ENCODE data around the gene FTO. TPM values are rescaled to one million over a fixed set of nuclear protein-coding genes. Genes with fewer than 3 reads are reported as not detected.
"Not testable (repeated sequence)": the region's sequence is repeated elsewhere in the genome, so short reads cannot be mapped to it uniquely, and the experiment has no call there.

Gene FTO
- total RNA-seq, 4 donors from 2014 or later: 70.9 to 89.7 (median 86.8) TPM

GRCh38 chr16:53672461-53672860, 31.5 kb upstream of the FTO start:
- ATAC-seq (ENCODE audit: low FRiP score) (no peak), DNase-seq (ENCODE audit: low spot score) (no peak)
- no peak for TF ChIP-seq CTCF (IDR thresholded peaks at IDR 0.05)

GRCh38 chr16:53673189-53673588, 30.8 kb upstream of the FTO start:
- ATAC-seq (ENCODE audit: low FRiP score): no peak
- TF ChIP-seq CTCF (IDR thresholded peaks at IDR 0.05): no peak
- DNase-seq (ENCODE audit: low spot score): no peak

GRCh38 chr16:53678155-53678554, 25.8 kb upstream of the FTO start:
- ATAC-seq (ENCODE audit: low FRiP score) (no peak), DNase-seq (ENCODE audit: low spot score) (no peak)
- TF ChIP-seq CTCF (IDR thresholded peaks at IDR 0.05): no peak

- no peak for DNase-seq (ENCODE audit: low spot score)
- no peak for TF ChIP-seq CTCF (IDR thresholded peaks at IDR 0.05)
- no peak for ATAC-seq (ENCODE audit: low FRiP score)
Measured at GRCh38 chr16:53678756-53679343, 25.1 kb upstream of the FTO start.

GRCh38 chr16:53680756-53681155, 23.2 kb upstream of the FTO start:
- DNase-seq (ENCODE audit: low spot score) (no peak), ATAC-seq (ENCODE audit: low FRiP score) (no peak)
- TF ChIP-seq CTCF (IDR thresholded peaks at IDR 0.05): no peak

GRCh38 chr16:53681354-53681753, 22.6 kb upstream of the FTO start:
- TF ChIP-seq CTCF (IDR thresholded peaks at IDR 0.05): no peak
- no peak for DNase-seq (ENCODE audit: low spot score)
- ATAC-seq (ENCODE audit: low FRiP score): no peak

- ATAC-seq (ENCODE audit: low FRiP score); DNase-seq (ENCODE audit: low spot score): not testable (repeated sequence)
Measured at GRCh38 chr16:53685334-53685733, 18.6 kb upstream of the FTO start.

GRCh38 chr16:53686710-53687109, 17.2 kb upstream of the FTO start:
- TF ChIP-seq CTCF (IDR thresholded peaks at IDR 0.05): no peak
- no peak for DNase-seq (ENCODE audit: low spot score)
- ATAC-seq (ENCODE audit: low FRiP score): no peak

Data from omental fat pad (tissue), 4 donors.